Amniotic stem cell (primary cell): ENCODE data around the gene KIAA1755.
"Not testable (repeated sequence)": the region's sequence is repeated elsewhere in the genome, so short reads cannot be mapped to it uniquely, and the experiment has no call there.

ENCODE experiments used
- DNase-seq: peaks from one replicate; lab custom pipeline; 2025; lab: John Stamatoyannopoulos, UW

KIAA1755 gene

GRCh38 chr20:38286586-38287531 is 26.3 kb upstream of the KIAA1755 start:
- DNase-seq = no peak

- no peak for DNase-seq
Observed at GRCh38 chr20:38284893-38285444, 24.4 kb upstream of the KIAA1755 start.

- DNase-seq = not testable (repeated sequence)
Observed at GRCh38 chr20:38284066-38284650, 23.6 kb upstream of the KIAA1755 start.

DNA sequence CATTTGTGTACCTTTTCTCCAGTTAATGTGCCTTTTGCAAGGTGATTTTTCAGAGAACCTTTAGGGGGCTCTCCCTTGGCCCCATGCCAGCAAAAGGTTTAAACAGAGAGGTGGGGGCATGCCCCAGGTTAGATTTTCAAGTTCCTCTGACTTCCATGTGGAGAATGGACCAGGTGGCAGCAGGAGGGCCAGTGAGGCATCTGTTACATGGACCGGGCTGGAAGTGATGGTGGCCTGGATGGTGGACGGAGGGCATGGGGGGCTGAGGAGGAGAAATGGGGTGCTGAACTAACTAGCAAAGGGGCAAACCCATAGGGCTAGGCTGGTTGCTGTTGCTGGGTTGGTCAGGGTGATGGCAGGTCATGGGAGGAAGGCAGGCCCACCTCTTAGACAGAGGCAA is 22.7 kb upstream of the KIAA1755 start:
- DNase-seq = no peak

DNA sequence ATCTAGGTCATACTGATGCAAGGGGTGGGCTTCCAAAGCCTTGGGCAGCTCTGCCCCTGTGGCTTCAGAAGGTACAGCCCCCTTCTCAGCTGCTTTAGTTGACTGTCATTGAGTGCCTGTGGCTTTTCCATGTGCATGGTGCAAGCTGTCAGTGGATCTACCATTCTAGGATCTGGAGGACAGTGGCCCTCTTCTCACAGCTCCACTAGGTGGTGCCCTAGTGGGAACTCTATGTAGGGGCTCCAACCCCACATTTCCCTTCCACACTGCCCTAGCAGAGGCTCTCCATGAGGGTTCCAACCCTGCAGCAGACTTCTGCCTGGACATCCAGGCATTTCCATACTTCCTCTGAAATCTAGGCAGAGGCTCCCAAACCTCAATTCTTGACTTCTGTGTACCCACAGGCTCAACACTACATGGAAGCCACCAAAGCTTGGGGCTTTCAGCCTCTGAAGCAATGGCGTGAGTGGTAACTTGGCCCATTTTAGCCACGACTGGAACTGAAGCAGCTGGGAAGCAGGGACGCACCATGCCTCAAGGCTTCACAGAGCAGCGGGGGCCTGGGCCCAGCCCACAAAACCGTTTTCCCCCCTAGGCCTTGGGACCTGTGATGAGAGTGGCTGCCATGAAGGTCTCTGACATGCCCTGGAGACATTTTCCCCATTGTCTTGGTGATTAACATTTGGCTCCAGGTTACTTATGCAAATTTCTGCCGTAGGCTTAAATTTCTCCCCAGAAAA is 20.8 kb upstream of the KIAA1755 start:
- not testable (repeated sequence) for DNase-seq

- no peak for DNase-seq
Observed at GRCh38 chr20:38278763-38279162, 18.2 kb upstream of the KIAA1755 start.

- no peak for DNase-seq
Observed at GRCh38 chr20:38278131-38278530, 17.6 kb upstream of the KIAA1755 start.

GRCh38 chr20:38277691-38278090 is 17.2 kb upstream of the KIAA1755 start:
- no peak for DNase-seq

DNA sequence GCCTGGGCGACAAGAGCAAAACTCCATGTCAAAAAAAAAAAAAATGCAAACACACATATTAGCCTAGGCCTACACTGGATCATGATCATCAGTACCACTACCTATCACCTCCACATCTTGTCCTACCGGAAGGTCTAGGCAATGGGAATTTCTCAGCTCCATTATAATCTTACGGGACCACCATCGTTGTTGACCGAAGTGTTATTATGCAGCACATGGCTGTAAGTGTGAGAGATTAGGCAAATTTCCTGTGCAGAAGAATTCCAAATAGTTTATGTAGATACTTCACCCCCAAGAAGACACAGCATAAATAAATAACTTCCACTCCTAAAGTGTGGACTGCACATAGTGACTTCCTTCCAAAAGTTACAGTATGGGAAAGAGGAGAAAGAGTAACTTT is 16.8 kb upstream of the KIAA1755 start:
- no peak for DNase-seq

DNA sequence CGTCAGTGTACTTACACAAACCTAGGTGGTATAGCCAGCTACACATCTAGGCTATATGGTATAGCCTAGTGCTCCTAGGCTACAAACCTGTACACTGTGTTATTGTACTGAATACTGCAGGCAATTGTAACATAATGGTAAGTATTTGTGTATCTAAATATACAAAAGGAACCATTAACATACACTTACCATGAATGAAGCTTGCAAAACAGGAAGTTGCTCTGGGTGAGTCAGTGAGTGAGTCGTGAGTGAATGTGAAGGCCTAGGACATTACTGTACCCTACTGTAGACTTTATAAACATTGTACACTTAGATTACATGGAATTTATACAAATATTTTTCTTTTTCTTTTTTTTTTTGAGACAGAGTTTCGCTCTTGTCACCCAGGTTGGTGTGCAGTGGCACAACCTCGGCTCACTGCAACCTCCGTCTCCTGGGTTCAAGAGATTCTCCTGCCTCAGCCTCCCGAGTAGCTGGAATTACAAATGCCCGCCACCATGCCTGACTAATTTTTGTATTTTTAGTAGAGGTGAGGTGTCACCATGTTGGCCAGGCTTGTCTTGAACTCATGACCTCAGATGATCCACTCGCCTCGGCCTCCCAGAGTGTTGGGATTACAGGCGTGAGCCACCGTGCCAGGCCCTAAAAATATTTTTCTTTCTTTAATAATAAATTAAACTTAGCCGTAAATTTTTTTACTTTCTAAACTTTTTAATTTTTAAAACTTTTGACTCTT is 15.4 kb upstream of the KIAA1755 start:
- DNase-seq = peak; percentile 46

DNA sequence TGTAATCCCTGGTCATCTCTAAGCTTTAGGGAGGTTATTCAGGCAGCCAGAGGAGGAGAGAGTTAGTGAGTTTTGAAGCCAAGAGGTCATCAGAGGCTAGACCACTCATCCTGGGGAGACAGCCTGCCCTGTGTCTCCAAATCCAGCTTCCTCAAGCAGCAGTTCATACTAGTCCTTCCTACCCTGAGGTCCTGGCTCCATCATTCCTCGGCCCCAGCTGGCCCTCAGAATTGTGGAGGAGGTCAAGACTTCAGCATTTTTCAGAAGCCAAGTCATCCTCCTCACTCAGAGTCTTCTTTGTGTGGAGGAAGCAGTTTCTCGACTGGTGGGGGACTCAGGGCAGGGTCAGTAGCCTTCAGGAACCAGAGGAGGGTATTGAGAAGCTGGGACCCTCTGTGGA is 12.4 kb upstream of the KIAA1755 start:
- DNase-seq = no peak

GRCh38 chr20:38272398-38272797 is 11.9 kb upstream of the KIAA1755 start:
- DNase-seq = no peak

- DNase-seq = no peak
Observed at GRCh38 chr20:38271608-38272120, 11.1 kb upstream of the KIAA1755 start.

DNA sequence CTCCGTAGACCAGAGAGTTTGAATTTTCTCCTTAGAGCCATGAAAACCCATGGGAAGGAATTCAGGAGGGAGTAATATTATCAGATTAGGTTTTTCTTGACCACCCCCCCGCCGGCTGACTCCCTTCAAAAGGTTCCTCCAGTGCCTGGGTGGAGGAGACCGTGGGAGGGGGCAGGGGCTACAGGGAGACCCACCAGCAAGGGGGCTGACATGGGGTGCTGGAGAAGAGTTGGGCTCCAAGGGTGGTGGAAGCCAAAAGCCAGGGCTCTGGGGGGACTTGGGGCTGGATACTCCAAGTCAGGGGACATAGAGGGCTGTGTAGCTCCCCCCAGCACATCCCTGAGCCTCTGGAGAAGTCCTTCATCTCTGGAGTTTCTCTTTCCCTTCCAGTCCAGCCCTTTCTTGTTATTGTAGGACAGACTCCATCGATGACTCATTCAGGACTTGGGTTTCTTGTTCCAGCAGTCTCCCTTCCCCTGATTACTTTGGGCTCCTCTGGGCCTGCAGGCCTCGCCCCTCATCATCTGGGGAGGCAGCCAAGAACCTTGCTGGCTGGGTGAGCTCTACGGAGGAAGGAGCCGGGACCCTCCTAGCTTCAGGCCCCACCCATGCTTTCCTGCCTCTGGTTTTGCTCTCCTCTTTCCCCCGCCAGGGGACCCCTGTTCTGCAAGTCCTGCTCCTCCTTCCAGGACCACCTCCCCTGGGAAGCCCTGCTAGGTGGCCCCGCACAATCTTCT is 10.5 kb upstream of the KIAA1755 start:
- peak; percentile 69 for DNase-seq

DNA sequence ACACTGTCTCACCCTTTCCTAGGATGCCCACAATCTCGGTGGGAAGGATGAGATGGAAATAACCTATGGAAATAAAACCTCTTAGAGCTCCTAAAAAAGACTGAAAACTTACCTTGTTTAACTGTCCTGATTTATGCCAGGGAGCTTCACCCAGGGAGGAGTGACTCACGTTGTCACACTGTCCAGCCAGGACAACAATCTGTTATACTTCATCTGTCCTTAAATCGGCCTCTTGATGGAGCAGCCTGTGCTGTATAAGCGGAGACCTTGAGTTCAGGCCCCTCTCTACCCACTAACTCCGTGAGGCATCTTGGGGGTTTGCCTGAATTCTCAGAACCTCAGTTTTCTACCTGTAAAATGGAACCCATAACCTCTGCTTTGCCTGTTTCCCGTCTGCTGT is 9.2 kb upstream of the KIAA1755 start:
- no peak for DNase-seq

DNA sequence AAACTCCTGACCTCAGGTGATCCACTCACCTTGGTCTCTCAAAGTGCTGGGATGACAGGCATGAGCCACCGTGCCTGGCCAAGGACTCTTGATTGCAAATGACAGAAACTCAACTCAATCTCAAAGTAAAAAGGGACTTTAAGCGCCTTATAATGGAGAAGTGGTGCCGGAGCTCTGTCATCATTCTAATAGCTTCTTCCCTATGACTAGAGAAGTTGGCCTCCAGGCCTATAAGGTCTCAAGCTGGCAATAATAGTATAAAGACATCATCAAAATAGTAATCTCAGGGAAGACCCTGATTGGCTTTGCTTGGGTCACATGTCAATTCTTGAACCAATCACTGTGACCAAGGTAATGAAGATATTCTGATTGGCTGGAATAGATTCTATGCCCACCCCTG is 8.5 kb upstream of the KIAA1755 start:
- DNase-seq = no peak

DNA sequence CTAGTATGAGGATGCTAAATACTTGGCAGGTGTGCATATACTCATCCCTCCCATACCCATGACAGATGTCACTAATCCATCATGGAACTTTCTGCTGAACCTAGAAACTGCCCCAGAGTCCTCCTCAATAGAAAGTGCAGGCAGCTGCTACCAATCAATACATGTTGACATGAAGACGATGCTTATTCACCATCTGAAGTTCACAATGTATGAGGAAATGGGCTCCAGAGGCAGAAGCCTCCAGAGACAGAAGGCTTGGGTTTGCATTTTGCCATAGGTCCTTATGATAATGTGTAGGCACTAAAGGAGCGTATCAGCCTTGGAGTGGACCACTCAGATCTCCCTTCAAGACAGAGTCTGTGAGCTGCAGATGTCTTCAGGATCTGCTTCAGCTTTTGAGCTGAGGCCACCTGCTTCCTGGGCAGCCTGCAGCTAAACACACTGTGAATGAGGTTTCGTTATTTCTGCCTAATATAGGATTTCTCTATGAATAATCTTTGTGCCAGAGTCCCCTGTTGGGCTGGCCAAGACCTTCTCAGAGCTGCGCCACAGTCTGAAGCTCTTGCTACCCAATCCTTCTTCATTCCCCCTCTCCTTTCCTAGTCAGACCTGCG is 7.5 kb upstream of the KIAA1755 start:
- DNase-seq = no peak

GRCh38 chr20:38267296-38267695 is 6.8 kb upstream of the KIAA1755 start:
- DNase-seq = no peak

- DNase-seq = no peak
Observed at GRCh38 chr20:38266426-38266825, 5.9 kb upstream of the KIAA1755 start.

DNA sequence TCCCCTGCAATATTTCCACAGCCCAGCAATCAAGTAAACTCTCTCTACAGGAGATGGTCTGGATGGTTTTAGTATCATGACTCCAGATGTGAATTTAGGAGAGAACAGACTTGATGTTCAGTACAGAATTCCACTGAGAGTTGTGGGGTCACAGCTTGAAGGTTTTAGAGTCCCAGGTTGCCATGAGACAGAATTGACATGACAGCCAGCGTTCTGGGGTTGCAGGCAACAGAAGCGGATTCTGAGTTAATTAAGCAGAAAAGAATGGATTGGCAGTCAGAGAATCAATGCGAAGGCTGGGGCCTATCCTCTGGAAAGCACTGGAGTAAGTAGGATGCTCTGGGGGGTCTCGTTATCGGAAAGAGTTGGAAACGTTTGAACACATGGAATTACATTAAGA is 2.4 kb upstream of the KIAA1755 start:
- no peak for DNase-seq

DNA sequence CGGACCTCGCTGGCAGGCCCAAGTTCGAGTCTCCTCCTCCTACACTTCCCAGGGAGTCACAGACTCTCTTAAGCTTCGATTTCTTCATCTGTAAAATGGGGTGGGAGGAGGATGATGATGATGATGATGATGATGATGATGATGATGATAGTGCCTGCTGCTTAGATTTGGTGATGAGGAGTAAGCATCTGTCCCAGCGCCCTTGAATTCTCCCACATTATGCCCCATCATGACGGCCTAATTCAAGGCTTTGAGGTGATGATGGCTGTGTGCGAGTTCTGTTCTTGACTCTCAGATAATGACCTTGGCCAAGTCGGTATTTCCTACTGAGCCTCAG is 487 bp upstream of the KIAA1755 start:
- DNase-seq = no peak
